Brain microvascular endothelial cell (primary cell): ENCODE data around the gene CLHC1.

ENCODE experiments used
- DNase-seq: peaks from one replicate; pipeline ENCODE4 v3.0.0-alpha.2; 2020
- H3K27ac ChIP-seq: fragments of 250-450 bp; sonication (Bioruptor Pico); 2 replicates; pipeline ENCODE4 v1.5.1; 2020; ENCODE audit warnings: mild to moderate bottlenecking, moderate library complexity
- H3K27me3 ChIP-seq: fragments of 250-450 bp; sonication (Bioruptor Pico); replicated peaks from 2 replicates; pipeline ENCODE4 v1.5.1; 2020; ENCODE audit warnings: mild to moderate bottlenecking
- H3K36me3 ChIP-seq: fragments of 250-450 bp; sonication (Bioruptor Pico); replicated peaks from 2 replicates; pipeline ENCODE4 v1.5.1; 2020; ENCODE audit warnings: mild to moderate bottlenecking
- H3K4me3 ChIP-seq: 2 replicates; pipeline ENCODE4 v1.5.1; 2011; ENCODE audit warnings: low read depth, mild to moderate bottlenecking, control low read depth, low read length, moderate library complexity
- CTCF ChIP-seq: IDR thresholded peaks from 2 replicates; pipeline ENCODE4 v1.5.1; 2011; ENCODE audit warnings: low read depth, mild to moderate bottlenecking, moderate library complexity, low read length, control low read depth, inconsistent platforms; ENCODE audit errors: missing control alignments
- in situ Hi-C: cut with HindIII; loops from 2 replicates; pipeline ENCODE4 v1.10.0; 2017; ENCODE audit warnings: low sequenced_read_pairs, low pct_ligation_motif_present

Gene CLHC1

GRCh38 chr2:55154525-55155030 is 77.5 kb downstream of the CLHC1 start:
- Histone ChIP-seq H3K27me3 (no peaks in the 10 kb centered on the region), H3K36me3 (no peaks in the 10 kb centered on the region), H3K27ac (no peak overlapping the region), H3K4me3 (no peak overlapping the region)
- no peak for DNase-seq
- TF ChIP-seq CTCF = no peak
- in situ Hi-C loops = loop anchor here (25.0 kb wide), 2 partner anchors 117 to 242 kb away; no protein-coding TSS in a partner anchor

- Histone ChIP-seq H3K27ac (no peak overlapping the region), H3K36me3 (no peaks in the 10 kb centered on the region), H3K27me3 (no peaks in the 10 kb centered on the region), H3K4me3 (no peak overlapping the region)
- no peak for TF ChIP-seq CTCF
- in situ Hi-C loops = loop anchor here (25.0 kb wide), 2 partner anchors 116 to 241 kb away; no protein-coding TSS in a partner anchor
- no peak for DNase-seq
These were observed 78.4 kb downstream of the CLHC1 start for GRCh38 chr2:55153584-55154299.

- Histone ChIP-seq H3K27ac (no peak overlapping the region), H3K27me3 (no peaks in the 10 kb centered on the region), H3K36me3 (no peaks in the 10 kb centered on the region), H3K4me3 (no peak overlapping the region)
- in situ Hi-C loops = loop anchor here (25.0 kb wide), 2 partner anchors 115 to 240 kb away; no protein-coding TSS in a partner anchor
- TF ChIP-seq CTCF = no peak
- DNase-seq = no peak
These were observed 79.3 kb downstream of the CLHC1 start for GRCh38 chr2:55152475-55153412.

- no peak overlapping the region for H3K27ac ChIP-seq
- no peak for TF ChIP-seq CTCF
- no peaks in the 10 kb centered on the region for H3K27me3 ChIP-seq
- H3K36me3 ChIP-seq = no peaks in the 10 kb centered on the region
- in situ Hi-C loops = loop anchor here (25.0 kb wide), 2 partner anchors 115 to 240 kb away; no protein-coding TSS in a partner anchor
- DNase-seq = no peak
- H3K4me3 ChIP-seq = no peak overlapping the region
These were observed 80.2 kb downstream of the CLHC1 start for GRCh38 chr2:55151733-55152433.

GRCh38 chr2:55150834-55151233 is 81.3 kb downstream of the CLHC1 start:
- H3K27ac ChIP-seq = no peak overlapping the region
- TF ChIP-seq CTCF = no peak
- no peak overlapping the region for H3K4me3 ChIP-seq
- no peaks in the 10 kb centered on the region for H3K27me3 ChIP-seq
- DNase-seq = no peak
- no peaks in the 10 kb centered on the region for H3K36me3 ChIP-seq
- in situ Hi-C loops = loop anchor here (25.0 kb wide), 2 partner anchors 114 to 239 kb away; no protein-coding TSS in a partner anchor
